IMR-90 (cell line): ENCODE results near the gene FOXL1. TPM values are rescaled to one million over a fixed set of nuclear protein-coding genes. Genes with fewer than 3 reads are reported as not detected.

Source experiments
- ATAC-seq: fragments of 200-7000 bp; cut with Tn5 transposase; 2 replicates; pipeline ENCODE4 v1.9.1; 2020; ENCODE audit warnings: low read depth, mild to moderate bottlenecking, moderate library complexity
- BruUV-seq: library from RNA; stranded (reverse); fragments of 400-500 nt; replicated peaks from 2 replicates; lab custom pipeline; 2021; lab: Mats Ljungman, UMichigan
- CTCF ChIA-PET: fragments of 300-600 bp; formaldehyde crosslinking; extraction: SDS; loops from one replicate; lab custom pipeline; 2021; ENCODE audit warnings: antibody characterized with exemption; lab: Yijun Ruan, JAX
- POLR2A ChIA-PET: fragments of 300-600 bp; sonication (Branson Sonifier 250); formaldehyde crosslinking; loops from one replicate; lab custom pipeline; 2022; ENCODE audit warnings: antibody characterized with exemption; ENCODE audit not compliant: unreplicated experiment; lab: Charles Lee
- DNase-seq: peaks from one replicate; pipeline ENCODE4 v3.0.0; 2013
- H2AFZ ChIP-seq: replicated peaks from 2 replicates; pipeline ENCODE3; 2013; ENCODE audit warnings: low read length, mild to moderate bottlenecking; ENCODE audit not compliant: poor library complexity
- H2AK5ac ChIP-seq: 2 replicates; pipeline ENCODE4 v1.6.1; 2013; ENCODE audit warnings: low read depth, low read length, inconsistent platforms
- H2AK9ac ChIP-seq: replicated peaks from 2 replicates; pipeline ENCODE3; 2013; ENCODE audit warnings: mild to moderate bottlenecking, low read depth, low read length, moderate library complexity; ENCODE audit not compliant: poor library complexity
- H2BK120ac ChIP-seq: 2 replicates; pipeline ENCODE4 v1.6.1; 2013; ENCODE audit warnings: low read depth, low read length, inconsistent platforms
- H2BK15ac ChIP-seq: 3 replicates; pipeline ENCODE4 v1.6.1; 2013; ENCODE audit warnings: low read depth, low read length, inconsistent platforms
- H2BK20ac ChIP-seq: 2 replicates; pipeline ENCODE4 v1.6.1; 2013; ENCODE audit warnings: low read depth, mild to moderate bottlenecking, inconsistent platforms, low read length, moderate library complexity
- H2BK5ac ChIP-seq: 2 replicates; pipeline ENCODE4 v1.6.1; 2013; ENCODE audit warnings: mild to moderate bottlenecking, low read depth, low read length, inconsistent platforms; ENCODE audit not compliant: poor library complexity, severe bottlenecking
- H3K14ac ChIP-seq: replicated peaks from 2 replicates; pipeline ENCODE4 v1.6.1; 2013; ENCODE audit warnings: low read depth, low read length, inconsistent platforms
- H3K18ac ChIP-seq: 2 replicates; pipeline ENCODE4 v1.6.1; 2013; ENCODE audit warnings: low read depth, low read length, control low read depth
- H3K23ac ChIP-seq: 2 replicates; pipeline ENCODE4 v1.6.1; 2013; ENCODE audit warnings: low read depth, low read length, inconsistent platforms
- H3K27ac ChIP-seq: 2 replicates; pipeline ENCODE4 v1.5.1; 2013; ENCODE audit warnings: mild to moderate bottlenecking, control low read depth, low read length; ENCODE audit not compliant: insufficient read depth
- H3K27me3 ChIP-seq: 2 replicates; pipeline ENCODE4 v1.6.1; 2013; ENCODE audit warnings: low read length; ENCODE audit not compliant: control insufficient read depth, insufficient read depth
- H3K36me3 ChIP-seq: 2 replicates; pipeline ENCODE4 v1.6.1; 2013; ENCODE audit warnings: low read length, mixed read lengths; ENCODE audit not compliant: control insufficient read depth, insufficient read depth
- H3K4ac ChIP-seq: 2 replicates; pipeline ENCODE4 v1.6.1; 2013; ENCODE audit warnings: low read depth, low read length, inconsistent platforms
- H3K4me1 ChIP-seq: 2 replicates; pipeline ENCODE4 v1.6.1; 2013; ENCODE audit warnings: low read length, mixed read lengths; ENCODE audit not compliant: control insufficient read depth, insufficient read depth
- H3K4me2 ChIP-seq: 2 replicates; pipeline ENCODE4 v1.6.1; 2013; ENCODE audit warnings: low read depth, mild to moderate bottlenecking, control low read depth, low read length, moderate library complexity
- H3K4me3 ChIP-seq: 2 replicates; pipeline ENCODE4 v1.5.1; 2013; ENCODE audit warnings: low read depth, mild to moderate bottlenecking, control low read depth, low read length, moderate library complexity; ENCODE audit not compliant: insufficient read depth
- H3K56ac ChIP-seq: 2 replicates; pipeline ENCODE4 v1.6.1; 2013; ENCODE audit warnings: low read length, inconsistent platforms; ENCODE audit not compliant: insufficient read depth; ENCODE audit errors: extremely low read depth
- H3K79me1 ChIP-seq, 2 experiments: 2 replicates each; pipeline ENCODE4 v1.6.1; 2013; ENCODE audit warnings: low read length in 2 of 2, inconsistent platforms in 1 of 2, low read depth in 1 of 2
- H3K9ac ChIP-seq: 2 replicates; pipeline ENCODE4 v1.6.1; 2013; ENCODE audit warnings: low read depth, low read length, control low read depth
- H3K9me1 ChIP-seq: 2 replicates; pipeline ENCODE4 v1.6.1; 2013; ENCODE audit warnings: low read length, inconsistent platforms; ENCODE audit not compliant: insufficient read depth
- H3K9me3 ChIP-seq: 2 replicates; pipeline ENCODE4 v1.6.1; 2013; ENCODE audit warnings: low read length; ENCODE audit not compliant: control insufficient read depth, insufficient read depth
- H4K20me1 ChIP-seq: 2 replicates; pipeline ENCODE4 v1.6.1; 2013; ENCODE audit warnings: low read length, inconsistent platforms; ENCODE audit not compliant: insufficient read depth
- H4K5ac ChIP-seq: 2 replicates; pipeline ENCODE4 v1.6.1; 2013; ENCODE audit warnings: mild to moderate bottlenecking, low read depth, low read length, control low read depth
- H4K8ac ChIP-seq, 2 experiments: 2 replicates each; pipeline ENCODE4 v1.6.1; 2013; ENCODE audit warnings: low read depth in 2 of 2, low read length in 2 of 2, control low read depth in 1 of 2, inconsistent platforms in 1 of 2
- H4K91ac ChIP-seq: 2 replicates; pipeline ENCODE4 v1.6.1; 2013; ENCODE audit warnings: low read depth, low read length, inconsistent platforms; ENCODE audit not compliant: insufficient read depth
- FOS ChIP-seq: fragments of 150-350 bp; IDR thresholded peaks from 2 replicates; pipeline ENCODE4 v1.6.1; 2016; ENCODE audit warnings: low read depth, low read length
- MXI1 ChIP-seq: IDR thresholded peaks from 2 replicates; pipeline ENCODE4 v1.6.1; 2012; ENCODE audit warnings: low read depth, mild to moderate bottlenecking, low read length, moderate library complexity, borderline replicate concordance
- WGBS, 2 experiments: methylation state at CpG; one replicate each; pipeline versions ENCODE4 v1.1.5 to v1.1.7; 2013; ENCODE audit warnings: missing lambda C conversion rate in 2 of 2; ENCODE audit not compliant: insufficient read length in 1 of 2; ENCODE audit errors: extremely low coverage in 2 of 2; 5-methylcytosine and 5-hydroxymethylcytosine counted together
- dilution Hi-C: fragments of 300-500 bp; cut with HindIII; formaldehyde crosslinking; loops from one replicate; pipeline ENCODE4 v1.14.3; 2018; ENCODE audit warnings: low sequenced_read_pairs; ENCODE audit not compliant: unreplicated experiment
- in situ Hi-C: fragments of 300-500 bp; cut with MboI; formaldehyde crosslinking; loops from 3 replicates; pipeline ENCODE4 v1.14.3; 2019; ENCODE audit warnings: low sequenced_read_pairs, inconsistent platforms, mixed read lengths
- intact Hi-C: fragments of 100-400 bp; cut with micrococcal nuclease; formaldehyde crosslinking; loops from 2 replicates; pipeline ENCODE4 v1.10.0; 2022
- polyA plus RNA-seq, 3 experiments: library from polyadenylated mRNA; depleted of rRNA; stranded (reverse); fragments of >200 nt; gene quantifications; 2 replicates each; pipeline ENCODE4 v1.2.3, GENCODE V29; 2012; ENCODE audit warnings: low replicate concordance in 1 of 3
- total RNA-seq: library from RNA; depleted of rRNA; stranded (reverse); fragments of >200 nt; gene quantifications from 2 replicates; pipeline ENCODE4 v1.2.3, GENCODE V29; 2012

FOXL1 gene
- total and polyA plus RNA-seq, 2 of the 4 experiments (the other 2 are of a cell fraction) = 15.2 to 25.8 TPM

DNA sequence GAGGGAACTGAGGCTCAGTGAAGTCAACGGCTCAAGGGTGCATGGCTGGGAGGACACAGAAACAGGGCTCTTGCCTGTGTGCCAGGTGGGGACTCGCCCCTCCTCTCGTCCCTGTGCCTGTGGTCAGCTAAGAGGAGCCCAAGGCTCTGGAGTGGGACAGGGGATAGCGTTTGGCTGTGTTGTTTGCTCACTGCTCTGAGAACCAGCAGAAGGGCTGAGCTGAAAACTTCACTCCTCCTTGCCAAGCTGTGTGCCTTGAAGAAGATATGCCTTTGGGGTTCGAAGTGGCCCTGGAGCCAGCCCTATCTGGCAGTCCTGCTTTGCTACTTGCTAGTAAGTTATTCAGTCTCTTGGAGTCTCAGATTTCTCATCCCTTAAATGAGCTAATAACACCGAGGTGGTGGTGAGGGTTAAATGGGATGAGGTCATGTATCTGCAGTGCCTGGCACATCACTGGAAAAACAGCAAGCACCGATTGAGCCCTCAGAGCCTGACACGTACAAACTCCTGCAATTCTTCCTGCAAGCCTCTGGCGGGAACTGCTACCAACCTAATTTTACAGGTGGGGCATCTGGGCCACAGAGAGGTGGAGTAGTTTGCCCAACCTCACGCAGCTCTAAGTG lies 17.7 kb downstream of the FOXL1 start:
- POLR2A ChIA-PET = no interaction called here
- Histone ChIP-seq H3K9ac (no peak overlapping the region), H3K9me3 (no peaks in the 10 kb centered on the region), H3K14ac (peak overlapping the region; percentile 45; the same call in 1 of the 2 replicates), H3K4me2 (no peak overlapping the region), H3K79me1 (peaks cover 4 to 20% of the 10 kb centered on the region in 2 experiments; a peak in 2 of 4 replicates), H4K91ac (peak overlapping the region; percentile 27; the same call in 1 of the 2 replicates), H2AK9ac (peak overlapping the region; percentile 23), H2BK20ac (peak overlapping the region; percentile 28), H3K9me1 (peaks cover 4% of the 10 kb centered on the region), H3K4ac (peak overlapping the region; percentile 70), H2BK5ac (no peak overlapping the region), H2BK15ac (0 out of 3 replicates have a peak overlapping the region, but pooled peaks have one; percentile 43), H4K20me1 (no peaks in the 10 kb centered on the region), H2AFZ (peak overlapping the region; percentile 34), H4K8ac (peak overlapping the region in 1 of 2 experiments; percentile 23; a peak in 1 of 4 replicates), H3K56ac (no peak overlapping the region), H3K23ac (peak overlapping the region; percentile 52; the same call in 1 of the 2 replicates), H3K4me3 (no peak overlapping the region), H3K4me1 (peaks cover 7% of the 10 kb centered on the region), H3K18ac (no peak overlapping the region), H2AK5ac (peak overlapping the region; percentile 48), H3K27me3 (no peaks in the 10 kb centered on the region), H2BK120ac (peak overlapping the region; percentile 24; the same call in 1 of the 2 replicates), H3K27ac (no peak overlapping the region), H4K5ac (no peak overlapping the region), H3K36me3 (no peaks in the 10 kb centered on the region)
- DNase-seq (peak; percentile 41), ATAC-seq (no peak; the same call in 1 of the 2 replicates)
- BruUV-seq = no TSS peak
- 92% methylated on average over 2 of the region's 10 CpGs; no CpG with 5 or more reads in 1 of the 2 experiments for WGBS, 2 experiments
- in situ Hi-C loops (no loop called here), dilution Hi-C loops (no loop called here), intact Hi-C loops (no loop called here)
- CTCF ChIA-PET = no interaction called here
- TF ChIP-seq FOS (no peak), MXI1 (no peak)
